ENCODE measurements around the gene DHH. TPM values are rescaled to one million over a fixed set of nuclear protein-coding genes. Genes with fewer than 3 reads are reported as not detected.

The DHH gene
- total and polyA plus RNA-seq, 9 of the 15 experiments (the other 6 are each of a cell fraction or from before 2014, with no cell fraction given): 0.07 to 2.6 (median 0.54) TPM

- TF ChIP-seq ATF3 (IDR thresholded peaks at IDR 0.05) (no peak), ATF3 (CRISPR knock-in tag; conservative IDR thresholded peaks at IDR 0.05) (no peak), EGR1 (conservative IDR thresholded peaks at IDR 0.05) (no peak), NKRF (IDR thresholded peaks at IDR 0.05; ENCODE audit: borderline replicate concordance) (no peak), ZNF408 (CRISPR knock-in tag; IDR thresholded peaks at IDR 0.05; ENCODE audit: low read depth) (no peak), THRA (IDR thresholded peaks at IDR 0.05) (no peak), HSF4 (CRISPR knock-in tag; IDR thresholded peaks at IDR 0.05; ENCODE audit: borderline replicate concordance) (no peak), RB1 (IDR thresholded peaks at IDR 0.05; ENCODE audit: low read depth) (no peak), DIDO1 (tag; IDR thresholded peaks at IDR 0.05; ENCODE audit: low read depth) (no peak), NFXL1 (CRISPR knock-in tag; IDR thresholded peaks at IDR 0.05) (no peak), MNT (conservative IDR thresholded peaks at IDR 0.05) (no peak), SRSF3 (IDR thresholded peaks at IDR 0.05; ENCODE audit: insufficient read depth, low read length) (no peak), ELF2 (CRISPR knock-in tag; IDR thresholded peaks at IDR 0.05) (no peak), MXI1 (IDR thresholded peaks at IDR 0.05; ENCODE audit: low read depth, low read length) (no peak), ZEB2 (IDR thresholded peaks at IDR 0.05) (no peak), ZNF133 (CRISPR knock-in tag; IDR thresholded peaks at IDR 0.05) (no peak), POLR3G (IDR thresholded peaks at IDR 0.05; ENCODE audit: extremely low read depth, insufficient read length, insufficient replicate concordance) (no peak), POLR2H (tag; IDR thresholded peaks at IDR 0.05; ENCODE audit: low read depth) (peak; percentile 63), ZFPM2 (CRISPR knock-in tag; IDR thresholded peaks at IDR 0.05) (no peak), GTF2F1 (IDR thresholded peaks at IDR 0.05; ENCODE audit: low read depth, low read length) (no peak), HOMEZ (CRISPR knock-in tag; IDR thresholded peaks at IDR 0.05) (no peak), ZBTB1 (CRISPR knock-in tag; IDR thresholded peaks at IDR 0.05; ENCODE audit: borderline replicate concordance, low read depth) (no peak), WHSC1 (IDR thresholded peaks at IDR 0.05; ENCODE audit: low read length) (no peak), ZFX (CRISPR knock-in tag; IDR thresholded peaks at IDR 0.05) (no peak)
Measured at GRCh38 chr12:49138587-49138986, 44.0 kb upstream of the DHH start (continued).
